Smooth muscle cell (in vitro differentiated cells): Measurements from ENCODE around the gene LAD1. TPM values are rescaled to one million over a fixed set of nuclear protein-coding genes. Genes with fewer than 3 reads are reported as not detected.

Experiments used
- DNase-seq: peaks from one replicate; lab custom pipeline; 2025; ENCODE audit not compliant: unreplicated experiment; lab: John Stamatoyannopoulos, UW
- H2AFZ ChIP-seq: fragments of 200-600 bp; sonication (generic); 2 replicates; pipeline ENCODE4 v1.6.0; 2016; ENCODE audit warnings: antibody characterized with exemption, low read depth, mild to moderate bottlenecking
- H3F3A ChIP-seq: fragments of 200-600 bp; sonication (generic); 2 replicates; pipeline ENCODE4 v1.6.0; 2017; ENCODE audit warnings: antibody characterized with exemption, low read depth
- H3K27ac ChIP-seq: fragments of 200-600 bp; sonication (generic); 2 replicates; pipeline ENCODE4 v1.5.1; 2016; ENCODE audit warnings: low read depth, mild to moderate bottlenecking
- H3K27me3 ChIP-seq: fragments of 200-600 bp; sonication (generic); 2 replicates; pipeline ENCODE4 v1.6.1; 2016; ENCODE audit warnings: low read depth, mild to moderate bottlenecking
- H3K36me3 ChIP-seq: fragments of 200-600 bp; sonication (generic); 2 replicates; pipeline ENCODE4 v1.5.1; 2016; ENCODE audit warnings: low read depth
- H3K4me1 ChIP-seq: fragments of 200-600 bp; sonication (generic); 2 replicates; pipeline ENCODE4 v1.5.1; 2016; ENCODE audit warnings: low read depth
- H3K4me2 ChIP-seq: fragments of 200-600 bp; sonication (generic); 2 replicates; pipeline ENCODE4 v1.6.0; 2016; ENCODE audit warnings: mild to moderate bottlenecking
- H3K4me3 ChIP-seq: fragments of 200-600 bp; sonication (generic); 2 replicates; pipeline ENCODE4 v1.5.1; 2016; ENCODE audit warnings: mild to moderate bottlenecking
- H3K79me2 ChIP-seq: fragments of 200-600 bp; sonication (generic); 2 replicates; pipeline ENCODE4 v1.6.0; 2016; ENCODE audit warnings: low read depth, mild to moderate bottlenecking
- H3K9ac ChIP-seq: fragments of 200-600 bp; sonication (generic); 2 replicates; pipeline ENCODE4 v1.6.0; 2016; ENCODE audit warnings: low read depth
- H3K9me3 ChIP-seq: fragments of 200-600 bp; sonication (generic); replicated peaks from 2 replicates; pipeline ENCODE4 v1.5.1; 2016; ENCODE audit warnings: low read depth
- H4K20me1 ChIP-seq: fragments of 200-600 bp; sonication (generic); 2 replicates; pipeline ENCODE4 v1.6.0; 2016; ENCODE audit warnings: low read depth
- CTCF ChIP-seq: fragments of 200-600 bp; sonication (generic); IDR thresholded peaks from 2 replicates; pipeline ENCODE4 v1.5.1; 2017; ENCODE audit warnings: borderline replicate concordance, mild to moderate bottlenecking, antibody characterized with exemption; ENCODE audit not compliant: insufficient read depth, poor library complexity, severe bottlenecking
- WGBS: methylation state at CpG from one replicate; pipeline ENCODE4 v1.1.7; 2016; ENCODE audit warnings: low lambda C conversion rate; 5-methylcytosine and 5-hydroxymethylcytosine counted together
- polyA plus RNA-seq: library from polyadenylated mRNA; unstranded; fragments of >200 nt; fragmentation: Nextera tagmentation; extraction: Ambion mirVana; gene quantifications from 2 replicates; pipeline ENCODE4 v1.2.1, GENCODE V29; 2016
- total RNA-seq: library from RNA; depleted of rRNA; stranded (reverse); fragments of >200 nt; gene quantifications from 2 replicates; pipeline ENCODE4 v1.2.3, GENCODE V29; 2014

LAD1 gene
- total and polyA plus RNA-seq, 2 experiments from 2014 or later, result 6.9 to 8.8 TPM

GRCh38 chr1:201359031-201359872 lies 39.9 kb downstream of the LAD1 start:
- Histone ChIP-seq H2AFZ (no peak overlapping the region), H3K79me2 (no peaks in the 10 kb centered on the region), H3K4me3 (no peak overlapping the region), H3K4me1 (no peaks in the 10 kb centered on the region), H3K4me2 (no peak overlapping the region), H3K9me3 (no peaks in the 10 kb centered on the region), H3K27me3 (no peaks in the 10 kb centered on the region), H3K9ac (no peak overlapping the region), H3K27ac (no peak overlapping the region), H3F3A (no peaks in the 10 kb centered on the region), H4K20me1 (no peaks in the 10 kb centered on the region), H3K36me3 (no peaks in the 10 kb centered on the region)
- no peak for TF ChIP-seq CTCF
- WGBS, result 79% methylated on average over 18 of the region's 18 CpGs
- DNase-seq, result no peak

GRCh38 chr1:201358596-201358995 lies 40.5 kb downstream of the LAD1 start:
- no peak overlapping the region for H3K27ac ChIP-seq
- H3K36me3 ChIP-seq, result no peaks in the 10 kb centered on the region
- no peaks in the 10 kb centered on the region for H3K27me3 ChIP-seq
- no peaks in the 10 kb centered on the region for H3F3A ChIP-seq
- TF ChIP-seq CTCF, result no peak
- H3K4me2 ChIP-seq, result no peak overlapping the region
- no peaks in the 10 kb centered on the region for H4K20me1 ChIP-seq
- no peak overlapping the region for H3K9ac ChIP-seq
- no peak overlapping the region for H3K4me3 ChIP-seq
- no peaks in the 10 kb centered on the region for H3K4me1 ChIP-seq
- H3K79me2 ChIP-seq, result no peaks in the 10 kb centered on the region
- no peak overlapping the region for H2AFZ ChIP-seq
- H3K9me3 ChIP-seq, result no peaks in the 10 kb centered on the region
- 68% methylated on average over 4 of the region's 4 CpGs for WGBS
- DNase-seq, result no peak

- Histone ChIP-seq H3K27ac (no peak overlapping the region), H3K4me3 (no peak overlapping the region), H3K27me3 (no peaks in the 10 kb centered on the region), H4K20me1 (no peaks in the 10 kb centered on the region), H3F3A (no peaks in the 10 kb centered on the region), H2AFZ (no peak overlapping the region), H3K4me1 (no peaks in the 10 kb centered on the region), H3K79me2 (no peaks in the 10 kb centered on the region), H3K4me2 (no peak overlapping the region), H3K36me3 (no peaks in the 10 kb centered on the region), H3K9me3 (no peaks in the 10 kb centered on the region), H3K9ac (no peak overlapping the region)
- no peak for DNase-seq
- no peak for TF ChIP-seq CTCF
- 90% methylated on average over 8 of the region's 10 CpGs for WGBS
Observed at GRCh38 chr1:201357636-201358348, 41.3 kb downstream of the LAD1 start.

GRCh38 chr1:201357211-201357610 lies 41.9 kb downstream of the LAD1 start:
- Histone ChIP-seq H2AFZ (no peak overlapping the region), H3K27me3 (no peaks in the 10 kb centered on the region), H3K36me3 (no peaks in the 10 kb centered on the region), H3F3A (no peaks in the 10 kb centered on the region), H3K79me2 (no peaks in the 10 kb centered on the region), H3K27ac (no peak overlapping the region), H3K4me3 (no peak overlapping the region), H3K9ac (no peak overlapping the region), H3K4me1 (no peaks in the 10 kb centered on the region), H3K9me3 (no peaks in the 10 kb centered on the region), H3K4me2 (no peak overlapping the region), H4K20me1 (no peaks in the 10 kb centered on the region)
- 95% methylated on average over 8 of the region's 8 CpGs for WGBS
- no peak for TF ChIP-seq CTCF
- DNase-seq, result no peak
